ENCODE results near the gene TNS2.

Gene TNS2

DNA sequence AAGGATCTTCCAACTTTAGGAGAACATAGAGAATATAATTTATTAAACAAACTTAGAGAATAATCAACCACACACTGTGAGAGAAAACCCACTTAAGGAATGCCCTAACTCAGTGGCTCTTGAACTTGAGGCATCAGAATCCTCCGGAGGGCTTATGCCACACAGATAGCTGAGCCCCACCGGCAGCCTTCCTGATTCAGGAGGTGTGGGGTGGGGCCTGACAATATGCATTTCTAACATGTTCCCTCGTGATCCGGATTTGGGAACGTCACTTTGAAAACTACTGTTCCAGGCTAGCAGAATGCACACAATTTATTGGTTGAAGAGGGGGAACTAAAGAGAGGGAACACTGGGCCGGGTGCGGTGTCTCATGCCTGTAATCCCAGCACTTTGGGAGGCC is 51.4 kb downstream of the TNS2 start:
- DNase-seq = no peak
- H3K27ac Mint-ChIP-seq = no peak overlapping the region
- peaks cover 34% of the 10 kb centered on the region for H3K27me3 Mint-ChIP-seq (ENCODE audit: low read depth, poor library complexity)
- no peaks in the 10 kb centered on the region for H3K36me3 Mint-ChIP-seq (ENCODE audit: low read depth)
- H3K4me1 Mint-ChIP-seq = peaks cover 74% of the 10 kb centered on the region
- no peak for TF ChIP-seq CTCF (IDR thresholded peaks at IDR 0.05)
- H3K4me3 Mint-ChIP-seq = no peak overlapping the region
- H3K9me3 Mint-ChIP-seq = no peaks in the 10 kb centered on the region

DNA sequence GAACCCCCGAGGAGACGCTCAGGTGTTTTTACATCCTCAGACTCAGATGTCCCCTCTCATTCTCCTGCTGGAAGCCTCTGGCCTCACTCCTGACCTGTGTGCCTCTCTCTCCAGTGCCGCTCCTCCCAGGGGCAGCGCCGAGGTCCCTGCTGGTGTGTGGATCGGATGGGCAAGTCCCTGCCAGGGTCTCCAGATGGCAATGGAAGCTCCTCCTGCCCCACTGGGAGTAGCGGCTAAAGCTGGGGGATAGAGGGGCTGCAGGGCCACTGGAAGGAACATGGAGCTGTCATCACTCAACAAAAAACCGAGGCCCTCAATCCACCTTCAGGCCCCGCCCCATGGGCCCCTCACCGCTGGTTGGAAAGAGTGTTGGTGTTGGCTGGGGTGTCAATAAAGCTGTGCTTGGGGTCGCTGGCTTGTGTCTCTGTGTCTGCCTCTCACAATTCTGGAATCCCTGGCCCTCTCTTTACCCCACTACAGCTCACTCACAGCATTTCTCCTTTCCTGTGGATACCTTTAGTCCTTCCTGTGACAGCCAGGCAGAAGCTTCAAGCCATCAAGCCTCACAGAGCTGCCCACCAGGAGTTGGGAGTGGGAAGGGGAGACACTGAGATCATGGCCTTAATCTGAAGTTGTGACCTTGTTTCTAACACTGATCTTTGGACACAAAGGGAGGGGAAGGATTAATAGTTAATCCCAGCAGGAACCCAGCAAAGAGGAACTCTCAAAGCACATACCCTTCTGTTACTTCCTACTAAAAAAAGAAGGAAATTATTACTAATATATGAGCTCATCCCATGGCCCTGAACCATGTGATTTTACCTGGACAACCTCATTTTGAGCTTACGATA is 52.3 kb downstream of the TNS2 start:
- Mint-ChIP-seq H3K9me3 (no peaks in the 10 kb centered on the region), H3K27ac (no peak overlapping the region), H3K36me3 (ENCODE audit: low read depth) (no peaks in the 10 kb centered on the region), H3K4me1 (peaks cover 68% of the 10 kb centered on the region), H3K4me3 (no peak overlapping the region), H3K27me3 (ENCODE audit: low read depth, poor library complexity) (peaks cover 25% of the 10 kb centered on the region)
- no peak for TF ChIP-seq CTCF (IDR thresholded peaks at IDR 0.05)
- no peak for DNase-seq

- H3K27ac Mint-ChIP-seq = no peak within 1 kb of the TSS
- H3K9me3 Mint-ChIP-seq = no peaks in the 10 kb centered on the region
- no peak within 1 kb of the TSS for H3K4me3 Mint-ChIP-seq
- peaks cover 64% of the 10 kb centered on the region for H3K4me1 Mint-ChIP-seq
- no peak for TF ChIP-seq CTCF (IDR thresholded peaks at IDR 0.05)
- DNase-seq = no peak
- H3K27me3 Mint-ChIP-seq (ENCODE audit: low read depth, poor library complexity) = peaks cover 16% of the 10 kb centered on the region
- no peaks in the 10 kb centered on the region for H3K36me3 Mint-ChIP-seq (ENCODE audit: low read depth)
These were observed 53.3 kb downstream of the TNS2 start, which contains the start of gene SOAT2 for GRCh38 chr12:53102883-53103807. Gene SOAT2 (plus strand): TSS chr12:53103486. CDS start chr12:53103578, 92 bp downstream.

GRCh38 chr12:53103860-53104305 is 54.0 kb downstream of the TNS2 start:
- no peak for TF ChIP-seq CTCF (IDR thresholded peaks at IDR 0.05)
- no peaks in the 10 kb centered on the region for H3K9me3 Mint-ChIP-seq
- DNase-seq = no peak
- H3K36me3 Mint-ChIP-seq (ENCODE audit: low read depth) = no peaks in the 10 kb centered on the region
- H3K27me3 Mint-ChIP-seq (ENCODE audit: low read depth, poor library complexity) = peaks cover 9% of the 10 kb centered on the region
- H3K27ac Mint-ChIP-seq = no peak overlapping the region
- H3K4me3 Mint-ChIP-seq = no peak overlapping the region
- peaks cover 56% of the 10 kb centered on the region for H3K4me1 Mint-ChIP-seq

- Mint-ChIP-seq H3K36me3 (ENCODE audit: low read depth) (no peaks in the 10 kb centered on the region), H3K4me3 (no peak overlapping the region), H3K27me3 (ENCODE audit: low read depth, poor library complexity) (peaks cover 3% of the 10 kb centered on the region), H3K9me3 (peaks cover 6% of the 10 kb centered on the region), H3K4me1 (peaks cover 50% of the 10 kb centered on the region), H3K27ac (no peak overlapping the region)
- no peak for TF ChIP-seq CTCF (IDR thresholded peaks at IDR 0.05)
- DNase-seq = no peak
These were observed 55.4 kb downstream of the TNS2 start for GRCh38 chr12:53105256-53105655.

Measured in nephron progenitor cell (in vitro differentiated cells).